H1 (cell line): Measurements from ENCODE around the gene S100A6.

ENCODE experiments used
- CEBPB ChIP-seq: IDR thresholded peaks from 2 replicates; pipeline ENCODE4 v1.6.1; 2012; ENCODE audit warnings: low read depth, low read length
- CHD1 ChIP-seq: IDR thresholded peaks from 2 replicates; pipeline ENCODE4 v1.6.1; 2012; ENCODE audit warnings: low read depth, low read length, improper control_type of control experiment
- CTCF ChIP-seq, 3 experiments: IDR thresholded peaks; 1 replicate in 2 of 3; 2 replicates in 1 of 3; pipeline versions ENCODE4 v1.5.1 to v1.6.1; 2011; ENCODE audit warnings: low read length in 3 of 3, mild to moderate bottlenecking in 3 of 3, inconsistent platforms in 2 of 3, low read depth in 1 of 3, moderate library complexity in 1 of 3; ENCODE audit not compliant: insufficient read depth in 1 of 3; ENCODE audit errors: control extremely low read depth in 1 of 3
- SP1 ChIP-seq: IDR thresholded peaks from 2 replicates; pipeline ENCODE4 v1.6.1; 2011; ENCODE audit warnings: low read depth, low read length
- TF ChIP-seq, protein P1 (sequence below): IDR thresholded peaks from 2 replicates; pipeline ENCODE4 v1.6.1; 2011; ENCODE audit warnings: low read length, improper control_type of control experiment

DNA sequence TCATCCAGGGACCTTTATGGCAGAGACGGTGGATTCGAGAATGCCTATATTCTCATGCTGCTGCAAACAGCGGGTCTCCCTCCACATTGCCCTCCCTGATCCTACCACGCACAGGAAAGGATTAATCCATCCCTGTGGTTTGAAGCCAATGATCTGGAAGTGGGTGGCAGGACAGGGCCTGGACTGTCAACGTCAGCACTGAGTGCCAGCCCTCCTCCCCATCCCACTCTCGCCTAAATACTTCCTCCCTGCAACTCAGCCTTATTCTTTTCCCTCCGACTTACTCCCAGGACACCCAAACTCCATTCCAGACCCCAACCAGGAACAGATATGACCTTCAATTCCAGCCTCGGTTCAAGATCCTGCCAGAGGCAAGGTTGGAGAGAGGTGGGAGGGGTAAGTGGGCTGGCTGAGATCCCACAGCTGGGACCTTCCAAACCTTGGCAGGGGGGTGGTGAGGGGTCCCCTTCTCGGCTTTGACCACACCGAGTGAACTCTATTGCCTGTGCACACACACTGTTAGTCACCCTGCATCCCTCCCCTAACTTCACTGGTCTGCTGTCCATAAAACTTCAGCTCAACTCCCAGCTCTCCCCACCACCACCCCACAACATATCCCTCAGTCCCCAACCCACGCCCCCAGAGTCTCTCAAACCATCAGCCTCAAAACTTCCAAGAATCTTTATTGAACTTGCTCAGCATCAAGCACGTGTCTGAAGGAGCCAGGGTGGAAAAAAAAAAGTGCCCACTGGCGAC lies 7.3 kb upstream of the S100A6 start:
- no peak for TF ChIP-seq CTCF (IDR thresholded peaks at IDR 0.05; ENCODE audit: control extremely low read depth in 1 of 3, insufficient read depth in 1 of 3, low read depth in 1 of 3, low read length in 3 of 3)
- TF ChIP-seq CHD1, result no peak
- TF ChIP-seq, protein P1, sequence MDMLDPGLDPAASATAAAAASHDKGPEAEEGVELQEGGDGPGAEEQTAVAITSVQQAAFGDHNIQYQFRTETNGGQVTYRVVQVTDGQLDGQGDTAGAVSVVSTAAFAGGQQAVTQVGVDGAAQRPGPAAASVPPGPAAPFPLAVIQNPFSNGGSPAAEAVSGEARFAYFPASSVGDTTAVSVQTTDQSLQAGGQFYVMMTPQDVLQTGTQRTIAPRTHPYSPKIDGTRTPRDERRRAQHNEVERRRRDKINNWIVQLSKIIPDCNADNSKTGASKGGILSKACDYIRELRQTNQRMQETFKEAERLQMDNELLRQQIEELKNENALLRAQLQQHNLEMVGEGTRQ, result no peak
- TF ChIP-seq CEBPB, result no peak
- no peak for TF ChIP-seq SP1
